OCI-LY1 (cell line): ENCODE data around the gene HECA.

Experiments
- H2AFZ ChIP-seq: fragments of 200-600 bp; sonication (generic), shearing (Covaris generic); 2 replicates; pipeline ENCODE4 v1.6.0; 2014; ENCODE audit warnings: antibody characterized with exemption, mild to moderate bottlenecking, low read length
- H3F3A ChIP-seq: fragments of 200-600 bp; sonication (generic), shearing (Covaris generic); 2 replicates; pipeline ENCODE4 v1.6.0; 2014; ENCODE audit warnings: mild to moderate bottlenecking, antibody characterized with exemption, low read length, moderate library complexity; ENCODE audit not compliant: insufficient read depth
- H3K27ac ChIP-seq: fragments of 200-600 bp; sonication (generic); 2 replicates; pipeline ENCODE4 v1.5.1; 2014; ENCODE audit warnings: low read length, mixed run types, mild to moderate bottlenecking, low read depth; ENCODE audit not compliant: poor library complexity, severe bottlenecking
- H3K27me3 ChIP-seq: fragments of 200-600 bp; sonication (generic); 2 replicates; pipeline ENCODE4 v1.6.0; 2014; ENCODE audit warnings: antibody characterized with exemption, mild to moderate bottlenecking, low read length, moderate library complexity; ENCODE audit not compliant: insufficient read depth
- H3K36me3 ChIP-seq: fragments of 200-600 bp; sonication (generic); 2 replicates; pipeline ENCODE4 v1.6.1; 2014; ENCODE audit warnings: mild to moderate bottlenecking, antibody characterized with exemption, low read length, moderate library complexity, mixed read lengths; ENCODE audit not compliant: insufficient read depth
- H3K4me1 ChIP-seq: fragments of 200-600 bp; sonication (generic); 2 replicates; pipeline ENCODE4 v1.5.1; 2014; ENCODE audit warnings: mild to moderate bottlenecking, low read length, moderate library complexity; ENCODE audit not compliant: insufficient read depth, severe bottlenecking
- H3K4me2 ChIP-seq: fragments of 200-600 bp; sonication (generic), shearing (Covaris generic); 2 replicates; pipeline ENCODE4 v1.6.1; 2014; ENCODE audit warnings: low read length
- H3K4me3 ChIP-seq: fragments of 200-600 bp; sonication (generic); 2 replicates; pipeline ENCODE4 v1.5.1; 2014; ENCODE audit warnings: low read length, low read depth, mild to moderate bottlenecking, mixed read lengths; ENCODE audit not compliant: poor library complexity, severe bottlenecking
- H3K79me2 ChIP-seq: fragments of 200-600 bp; shearing (Covaris generic); 2 replicates; pipeline ENCODE4 v1.6.1; 2016; ENCODE audit warnings: mixed run types, low read length, mixed read lengths; ENCODE audit not compliant: insufficient read depth
- H3K9ac ChIP-seq: fragments of 200-600 bp; sonication (generic), shearing (Covaris generic); 2 replicates; pipeline ENCODE4 v1.6.1; 2014; ENCODE audit warnings: mild to moderate bottlenecking, low read length, mixed read lengths
- H3K9me2 ChIP-seq: fragments of 200-600 bp; sonication (generic), shearing (Covaris generic); 2 replicates; pipeline ENCODE4 v1.6.1; 2014; ENCODE audit warnings: low read depth, mild to moderate bottlenecking, low read length, mixed read lengths
- H3K9me3 ChIP-seq: fragments of 200-600 bp; shearing (Covaris generic); 2 replicates; pipeline ENCODE4 v1.6.1; 2014; ENCODE audit warnings: low read length, mixed read lengths
- H4K20me1 ChIP-seq: fragments of 200-600 bp; sonication (generic), shearing (Covaris generic); 2 replicates; pipeline ENCODE4 v1.6.0; 2016; ENCODE audit warnings: mild to moderate bottlenecking, low read length; ENCODE audit not compliant: insufficient read depth
- CTCF ChIP-seq: fragments of 200-600 bp; sonication (generic), shearing (Covaris generic); IDR thresholded peaks from 2 replicates; pipeline ENCODE4 v1.5.1; 2017; ENCODE audit warnings: mild to moderate bottlenecking, antibody characterized with exemption, low read length, moderate library complexity, mixed read lengths
- EZH2 ChIP-seq: fragments of 200-600 bp; sonication (generic), shearing (Covaris generic); IDR thresholded peaks from 2 replicates; pipeline ENCODE4 v1.8.0; 2017; ENCODE audit warnings: borderline replicate concordance, mixed run types, mild to moderate bottlenecking, antibody characterized with exemption, low read length, moderate library complexity, mixed read lengths

The HECA gene

GRCh38 chr6:139184459-139184858 is 49.6 kb downstream of the HECA start:
- no peaks in the 10 kb centered on the region for H3K9me2 ChIP-seq
- H3K9ac ChIP-seq, result no peak overlapping the region
- no peak overlapping the region for H3K4me3 ChIP-seq
- no peaks in the 10 kb centered on the region for H4K20me1 ChIP-seq
- H3K27ac ChIP-seq, result no peak overlapping the region
- no peak overlapping the region for H3K4me2 ChIP-seq
- no peaks in the 10 kb centered on the region for H3K9me3 ChIP-seq
- no peaks in the 10 kb centered on the region for H3K27me3 ChIP-seq
- H3K36me3 ChIP-seq, result peaks cover 22% of the 10 kb centered on the region; the same call in 1 of the 2 replicates
- H3F3A ChIP-seq, result no peaks in the 10 kb centered on the region
- H3K4me1 ChIP-seq, result no peaks in the 10 kb centered on the region
- no peaks in the 10 kb centered on the region for H3K79me2 ChIP-seq
- TF ChIP-seq EZH2 (no peak), CTCF (no peak)
- no peak overlapping the region for H2AFZ ChIP-seq

GRCh38 chr6:139186242-139186641 is 51.4 kb downstream of the HECA start:
- no peak overlapping the region for H3K27ac ChIP-seq
- TF ChIP-seq EZH2 (no peak), CTCF (no peak)
- H3K9me2 ChIP-seq, result no peaks in the 10 kb centered on the region
- no peak overlapping the region for H3K4me2 ChIP-seq
- no peak overlapping the region for H3K9ac ChIP-seq
- H3K4me1 ChIP-seq, result no peaks in the 10 kb centered on the region
- no peak overlapping the region for H3K4me3 ChIP-seq
- H3K27me3 ChIP-seq, result no peaks in the 10 kb centered on the region
- H3K9me3 ChIP-seq, result no peaks in the 10 kb centered on the region
- no peaks in the 10 kb centered on the region for H3F3A ChIP-seq
- H2AFZ ChIP-seq, result no peak overlapping the region
- no peaks in the 10 kb centered on the region for H3K79me2 ChIP-seq
- H3K36me3 ChIP-seq, result peaks cover 8% of the 10 kb centered on the region; the same call in 1 of the 2 replicates
- no peaks in the 10 kb centered on the region for H4K20me1 ChIP-seq

GRCh38 chr6:139186692-139187091 is 51.8 kb downstream of the HECA start:
- H4K20me1 ChIP-seq, result no peaks in the 10 kb centered on the region
- no peak overlapping the region for H3K4me2 ChIP-seq
- no peaks in the 10 kb centered on the region for H3K9me2 ChIP-seq
- H3K27ac ChIP-seq, result no peak overlapping the region
- H3K79me2 ChIP-seq, result no peaks in the 10 kb centered on the region
- H3K4me3 ChIP-seq, result no peak overlapping the region
- TF ChIP-seq CTCF (no peak), EZH2 (no peak)
- no peaks in the 10 kb centered on the region for H3K9me3 ChIP-seq
- peaks cover 4% of the 10 kb centered on the region; the same call in 1 of the 2 replicates for H3K36me3 ChIP-seq
- no peaks in the 10 kb centered on the region for H3F3A ChIP-seq
- H3K9ac ChIP-seq, result no peak overlapping the region
- H3K4me1 ChIP-seq, result no peaks in the 10 kb centered on the region
- H2AFZ ChIP-seq, result no peak overlapping the region
- no peaks in the 10 kb centered on the region for H3K27me3 ChIP-seq
